Upper lobe of left lung (tissue), 4 donors: ENCODE data around the gene EPHB2.

Source experiments
- CTCF ChIP-seq, 6 experiments: fragments of 450-650 bp in 4 of 6; fragments of 200-600 bp in 2 of 6; sonication (generic) in 2 of 6; IDR thresholded peaks; one replicate each; pipeline ENCODE4 v1.5.1; 2016 to 2019; ENCODE audit warnings: antibody characterized with exemption in 6 of 6
- EP300 ChIP-seq, 4 donors: sonication (generic); formaldehyde crosslinking; IDR thresholded peaks; one replicate each; pipeline ENCODE4 v1.5.1; 2017; ENCODE audit warnings: antibody characterized with exemption in 4 of 4, control low read depth in 2 of 4
- POLR2AphosphoS5 ChIP-seq, 2 donors: sonication (generic); formaldehyde crosslinking; IDR thresholded peaks; one replicate each; pipeline ENCODE4 v1.5.1; 2017; ENCODE audit warnings: antibody characterized with exemption in 2 of 2

GRCh38 chr1:22824975-22825374, 114.3 kb downstream of the EPHB2 start:
- TF ChIP-seq CTCF (IDR thresholded peaks at IDR 0.05) (no peak), EP300 (IDR thresholded peaks at IDR 0.05) (no peak), POLR2AphosphoS5 (IDR thresholded peaks at IDR 0.05) (no peak)
